PFSK-1 (cell line): ENCODE measurements around the gene OSBPL10.

Experiments
- POLR2AphosphoS5 ChIP-seq: IDR thresholded peaks from 2 replicates; pipeline ENCODE4 v1.6.1; 2012; ENCODE audit warnings: low read depth, mild to moderate bottlenecking, control low read depth, low read length, moderate library complexity
- TAF1 ChIP-seq: IDR thresholded peaks from 2 replicates; pipeline ENCODE4 v1.6.1; 2012; ENCODE audit warnings: low read length, control low read depth, borderline replicate concordance; ENCODE audit not compliant: insufficient read depth

- TF ChIP-seq POLR2AphosphoS5 (no peak), TAF1 (no peak)
Observed at GRCh38 chr3:31752305-31753049, 228.6 kb downstream of the OSBPL10 start.
